HG03064 (cell line): ENCODE results near the gene IGSF3.

Experiments
- ATAC-seq: cut with Tn5 transposase; IDR thresholded peaks from one replicate; pipeline ENCODE4 v1.9.1; 2021; ENCODE audit warnings: low read depth; ENCODE audit not compliant: unreplicated experiment

IGSF3 gene

DNA sequence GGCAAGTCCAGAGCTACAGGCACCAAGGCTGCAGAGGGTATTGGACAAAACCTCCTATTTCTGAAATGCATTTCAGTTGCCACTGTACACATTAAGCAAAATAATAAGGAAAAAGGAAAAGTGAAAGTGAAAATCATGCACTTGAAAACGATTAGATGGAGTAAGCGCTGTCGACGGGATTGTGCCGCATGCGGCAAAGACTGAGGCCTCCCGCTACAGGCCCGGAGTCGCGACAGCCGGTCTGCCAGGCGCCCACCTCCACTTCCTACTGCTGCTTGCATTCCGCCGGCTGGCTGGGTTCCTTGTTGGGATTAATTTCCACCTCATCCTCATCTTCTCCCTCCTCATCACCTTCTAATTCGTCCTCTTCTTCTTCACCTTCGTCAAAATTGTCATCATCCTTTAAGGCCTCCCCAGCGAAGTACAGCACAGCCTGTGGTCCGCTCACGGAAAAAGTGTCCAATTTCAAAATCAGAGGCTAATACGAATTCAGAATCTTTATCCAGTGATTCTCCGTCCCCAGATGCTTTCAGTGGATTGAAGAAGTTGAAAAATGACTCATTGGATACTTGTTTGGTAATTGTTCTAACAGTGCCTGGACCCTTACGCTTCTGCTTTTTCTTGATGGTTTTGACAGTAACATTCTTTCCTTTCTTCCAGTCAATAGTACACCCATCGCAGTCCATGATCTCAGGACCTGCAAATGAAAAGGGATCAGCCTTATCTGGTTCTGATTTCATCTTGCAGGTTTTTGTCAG, 134.7 kb downstream of the IGSF3 start:
- no peak for ATAC-seq

DNA sequence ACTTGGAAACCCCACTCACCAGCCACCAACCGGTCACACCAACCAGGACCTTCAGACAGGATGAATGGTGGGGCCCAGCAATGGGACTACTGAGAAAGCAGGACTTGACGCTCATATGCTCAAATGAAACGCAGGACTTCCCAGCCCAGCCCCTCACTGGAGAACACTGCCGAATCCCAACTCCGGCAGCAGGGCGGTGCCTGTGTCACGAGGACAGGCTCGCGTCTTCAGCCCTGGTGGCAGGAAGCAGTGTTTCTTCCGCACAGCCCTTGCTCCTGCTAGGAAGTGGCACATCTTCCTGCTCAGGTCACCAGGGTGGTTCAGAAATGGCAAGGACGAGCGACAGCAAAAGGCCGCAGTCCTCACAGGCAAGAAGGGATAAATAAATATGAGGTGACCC, 135.6 kb downstream of the IGSF3 start:
- ATAC-seq = no peak

DNA sequence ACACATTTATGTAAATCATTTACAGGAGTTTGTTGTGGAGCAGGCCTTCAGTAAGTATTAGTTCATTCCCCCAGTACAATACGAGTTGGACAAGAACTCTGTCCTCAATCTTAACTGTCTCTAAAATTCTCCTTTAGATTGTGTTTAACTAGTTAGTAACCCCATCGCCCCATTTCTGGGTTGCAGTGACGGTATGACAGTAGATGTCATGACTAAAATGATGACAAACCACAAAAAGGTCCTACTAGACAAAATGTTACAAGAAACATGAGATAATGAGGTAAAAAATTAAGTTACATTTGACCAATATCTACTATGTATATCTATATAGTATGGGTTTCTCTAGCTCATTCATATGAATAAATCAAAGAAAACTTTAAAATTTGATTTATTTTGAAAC, 137.9 kb downstream of the IGSF3 start:
- no peak for ATAC-seq

DNA sequence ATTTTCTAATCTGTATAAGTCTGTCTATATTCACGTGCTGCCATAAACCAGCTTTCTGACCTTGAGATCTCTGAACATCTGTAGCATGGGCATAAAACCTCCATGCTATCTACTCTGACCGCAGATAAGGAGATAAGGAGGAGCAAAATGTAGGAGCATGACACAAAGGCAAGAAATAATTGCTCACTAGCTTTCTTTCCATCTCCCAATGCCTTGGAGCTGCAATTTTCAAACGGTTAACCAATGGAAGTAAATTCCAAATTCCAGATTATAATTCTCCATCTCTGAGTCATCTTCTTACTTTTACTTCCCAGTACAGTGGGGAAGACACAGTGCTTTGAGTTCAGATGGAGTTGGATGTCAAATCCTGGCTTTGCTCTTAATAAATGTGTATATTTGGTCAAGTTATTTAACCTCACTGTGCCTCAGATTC, 138.3 kb downstream of the IGSF3 start:
- ATAC-seq = no peak

DNA sequence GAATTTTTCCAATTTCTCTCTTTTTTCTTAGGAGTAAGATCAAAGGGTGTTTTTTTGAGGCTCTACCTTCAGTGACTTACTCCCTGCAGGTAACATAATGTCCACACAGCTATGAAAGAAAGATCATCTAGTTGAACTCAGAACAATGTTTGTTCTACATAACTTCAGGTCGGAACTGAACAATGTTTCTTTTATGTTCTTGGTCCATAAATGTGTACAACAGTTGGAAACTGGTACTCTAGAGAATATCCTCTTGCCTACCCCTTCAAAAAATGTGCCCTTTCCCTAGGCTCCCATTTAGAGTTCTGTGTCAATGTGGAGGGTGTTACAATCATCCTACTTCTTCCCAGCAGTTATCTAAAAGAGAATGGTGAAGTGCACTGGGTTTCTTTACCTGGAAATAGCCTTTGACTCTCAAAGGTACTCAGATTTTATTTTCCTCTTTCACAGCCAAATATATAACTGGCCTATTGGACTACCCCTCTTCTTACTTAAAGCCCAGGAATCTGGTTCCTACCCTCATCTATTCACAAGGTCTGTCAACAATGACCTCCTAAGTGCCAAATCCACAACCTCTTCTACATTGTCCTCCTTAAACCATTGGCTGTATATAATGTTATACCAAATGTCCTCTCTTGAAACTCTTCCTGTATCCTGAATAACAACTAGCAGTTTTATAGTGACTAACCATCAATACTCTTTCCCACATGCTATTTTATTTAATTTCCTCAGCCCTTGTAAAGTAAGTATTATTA, 139.0 kb downstream of the IGSF3 start:
- ATAC-seq = no peak

DNA sequence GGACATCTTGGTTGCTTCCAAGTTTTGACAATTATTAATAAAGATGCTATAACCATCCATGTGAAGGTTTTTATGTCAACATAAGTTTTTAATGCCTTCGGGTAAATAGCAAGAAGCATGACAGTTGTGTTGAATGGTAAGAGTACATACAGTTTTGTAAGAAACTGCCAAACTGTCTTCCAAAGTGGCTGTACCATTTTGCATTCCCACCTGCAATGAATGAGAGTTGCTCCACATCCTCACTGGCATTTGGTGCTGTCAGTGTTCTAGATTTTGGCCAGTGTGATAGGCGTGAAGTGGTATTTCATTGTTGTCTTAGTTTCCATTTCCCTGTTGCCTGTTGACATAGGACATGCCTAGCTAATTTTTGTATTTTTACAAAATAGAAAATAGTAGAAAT, 142.1 kb downstream of the IGSF3 start:
- no peak for ATAC-seq
